ENCODE measurements around the gene FBXO42. TPM values are rescaled to one million over a fixed set of nuclear protein-coding genes. Genes with fewer than 3 reads are reported as not detected.

FBXO42 gene
- total RNA-seq, 2 experiments from 2014 or later = 19.7 to 23.4 TPM

- POLR2A ChIA-PET = interaction anchor here (1.3 to 1.4 kb wide), 2 partner anchors 13 to 40 kb away, joined by 3 read pairs; no protein-coding TSS in a partner anchor
- no peaks in the 10 kb centered on the region for H3K36me3 Mint-ChIP-seq (ENCODE audit: low read depth)
- DNase-seq (peak; percentile 68), ATAC-seq (no peak)
- H3K4me3 Mint-ChIP-seq = peak overlapping the region; percentile 20
- H3K9me3 Mint-ChIP-seq (ENCODE audit: insufficient read depth) = no peaks in the 10 kb centered on the region
- CTCF ChIA-PET = interaction anchor here (1.1 to 4.5 kb wide), 4 partner anchors 25 to 159 kb away, joined by 4 to 18 read pairs (median 11); no protein-coding TSS in a partner anchor
- peaks cover 11% of the 10 kb centered on the region for H3K4me1 Mint-ChIP-seq (ENCODE audit: low read depth)
- H3K27ac Mint-ChIP-seq = no peak overlapping the region
- H3K27me3 Mint-ChIP-seq (ENCODE audit: low read depth) = no peaks in the 10 kb centered on the region
Measured at GRCh38 chr1:16204634-16205333, 147.5 kb downstream of the FBXO42 start.

GRCh38 chr1:16204216-16204615, 148.1 kb downstream of the FBXO42 start:
- ATAC-seq (no peak), DNase-seq (no peak)
- H3K36me3 Mint-ChIP-seq (ENCODE audit: low read depth) = no peaks in the 10 kb centered on the region
- no peak overlapping the region for H3K27ac Mint-ChIP-seq
- ChIA-PET CTCF (interaction anchor here (0.8 to 4.5 kb wide), 5 partner anchors 13 to 159 kb away, joined by 3 to 18 read pairs (median 7); no protein-coding TSS in a partner anchor), POLR2A (interaction anchor here (1.3 to 1.4 kb wide), 2 partner anchors 13 to 40 kb away, joined by 3 read pairs; no protein-coding TSS in a partner anchor)
- H3K4me3 Mint-ChIP-seq = no peak overlapping the region
- no peaks in the 10 kb centered on the region for H3K9me3 Mint-ChIP-seq (ENCODE audit: insufficient read depth)
- H3K4me1 Mint-ChIP-seq (ENCODE audit: low read depth) = peaks cover 14% of the 10 kb centered on the region
- H3K27me3 Mint-ChIP-seq (ENCODE audit: low read depth) = no peaks in the 10 kb centered on the region

- no peaks in the 10 kb centered on the region for H3K27me3 Mint-ChIP-seq (ENCODE audit: low read depth)
- no peak overlapping the region for H3K4me3 Mint-ChIP-seq
- H3K4me1 Mint-ChIP-seq (ENCODE audit: low read depth) = peaks cover 20% of the 10 kb centered on the region
- POLR2A ChIA-PET = interaction anchor here (1.4 kb wide), 1 partner anchor 14 kb away, joined by 3 read pairs; no protein-coding TSS in a partner anchor
- DNase-seq (no peak), ATAC-seq (no peak)
- no peaks in the 10 kb centered on the region for H3K9me3 Mint-ChIP-seq (ENCODE audit: insufficient read depth)
- peaks cover 3% of the 10 kb centered on the region for H3K36me3 Mint-ChIP-seq (ENCODE audit: low read depth)
- CTCF ChIA-PET = interaction anchor here (0.8 to 4.5 kb wide), 5 partner anchors 13 to 160 kb away, joined by 3 to 18 read pairs (median 7); no protein-coding TSS in a partner anchor
- no peak overlapping the region for H3K27ac Mint-ChIP-seq
Measured at GRCh38 chr1:16203550-16203949, 148.7 kb downstream of the FBXO42 start.

GRCh38 chr1:16202281-16203210, 149.7 kb downstream of the FBXO42 start:
- Mint-ChIP-seq H3K4me3 (no peak overlapping the region), H3K27ac (no peak overlapping the region), H3K27me3 (ENCODE audit: low read depth) (no peaks in the 10 kb centered on the region), H3K9me3 (ENCODE audit: insufficient read depth) (no peaks in the 10 kb centered on the region), H3K36me3 (ENCODE audit: low read depth) (peaks cover 3% of the 10 kb centered on the region), H3K4me1 (ENCODE audit: low read depth) (peaks cover 20% of the 10 kb centered on the region)
- DNase-seq (no peak), ATAC-seq (no peak)
- ChIA-PET POLR2A (interaction anchor here (0.7 to 1.2 kb wide), 2 partner anchors 15 to 164 kb away, joined by 3 to 4 read pairs; no protein-coding TSS in a partner anchor), CTCF (interaction anchor here (0.6 to 4.5 kb wide), 4 partner anchors 12 to 161 kb away, joined by 3 to 18 read pairs (median 9); no protein-coding TSS in a partner anchor)

- Mint-ChIP-seq H3K27me3 (ENCODE audit: low read depth) (no peaks in the 10 kb centered on the region), H3K36me3 (ENCODE audit: low read depth) (peaks cover 3% of the 10 kb centered on the region), H3K4me1 (ENCODE audit: low read depth) (peaks cover 10% of the 10 kb centered on the region), H3K9me3 (ENCODE audit: insufficient read depth) (no peaks in the 10 kb centered on the region), H3K27ac (no peak overlapping the region), H3K4me3 (no peak overlapping the region)
- ATAC-seq (no peak), DNase-seq (no peak)
- ChIA-PET POLR2A (no interaction called here), CTCF (interaction anchor here (2.0 to 2.8 kb wide), 3 partner anchors 18 to 121 kb away, joined by 4 to 12 read pairs (median 5); no protein-coding TSS in a partner anchor)
Measured at GRCh38 chr1:16199700-16200099, 152.6 kb downstream of the FBXO42 start.

- ChIA-PET CTCF (interaction anchor here (2.0 to 2.8 kb wide), 3 partner anchors 18 to 121 kb away, joined by 4 to 12 read pairs (median 5); no protein-coding TSS in a partner anchor), POLR2A (interaction anchor here (0.6 kb wide), 1 partner anchor 168 kb away, joined by 3 read pairs; the partner anchor contains the start of gene SZRD1)
- Mint-ChIP-seq H3K4me1 (ENCODE audit: low read depth) (peaks cover 9% of the 10 kb centered on the region), H3K27ac (peak overlapping the region; percentile 24), H3K36me3 (ENCODE audit: low read depth) (peaks cover 3% of the 10 kb centered on the region), H3K27me3 (ENCODE audit: low read depth) (no peaks in the 10 kb centered on the region), H3K4me3 (no peak overlapping the region), H3K9me3 (ENCODE audit: insufficient read depth) (no peaks in the 10 kb centered on the region)
- DNase-seq (no peak), ATAC-seq (no peak)
Measured at GRCh38 chr1:16199157-16199501, 153.2 kb downstream of the FBXO42 start.

GRCh38 chr1:16198444-16199156, 153.7 kb downstream of the FBXO42 start:
- Mint-ChIP-seq H3K4me1 (ENCODE audit: low read depth) (peaks cover 9% of the 10 kb centered on the region), H3K4me3 (no peak overlapping the region), H3K27me3 (ENCODE audit: low read depth) (no peaks in the 10 kb centered on the region), H3K9me3 (ENCODE audit: insufficient read depth) (no peaks in the 10 kb centered on the region), H3K36me3 (ENCODE audit: low read depth) (peaks cover 3% of the 10 kb centered on the region), H3K27ac (peak overlapping the region; percentile 24)
- ATAC-seq (no peak), DNase-seq (no peak)
- POLR2A ChIA-PET = interaction anchor here (0.6 kb wide), 1 partner anchor 169 kb away, joined by 3 read pairs; the partner anchor contains the start of gene SZRD1
- CTCF ChIA-PET = interaction anchor here (1.1 to 2.8 kb wide), 3 partner anchors 116 to 189 kb away, joined by 3 to 12 read pairs (median 5); no protein-coding TSS in a partner anchor

DNA sequence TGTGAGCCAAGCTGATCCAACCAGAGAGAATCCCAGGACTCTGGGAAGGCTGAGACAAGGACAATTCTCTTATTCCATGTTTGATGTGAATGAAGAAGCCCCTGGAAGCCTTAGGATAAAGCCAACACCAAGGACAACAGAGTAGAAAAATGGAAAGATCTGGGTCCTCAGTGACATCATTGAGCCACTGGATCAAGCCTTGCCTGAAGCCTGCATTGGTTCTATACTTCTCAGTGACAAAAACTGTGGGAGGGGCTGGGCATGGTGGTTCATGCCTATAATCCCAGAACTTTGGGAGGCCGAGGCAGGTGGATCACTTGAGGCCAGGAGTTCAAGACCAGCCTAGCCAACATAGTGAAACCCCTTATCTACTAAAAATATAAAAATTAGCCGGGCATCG, 155.4 kb downstream of the FBXO42 start:
- no peaks in the 10 kb centered on the region for H3K9me3 Mint-ChIP-seq (ENCODE audit: insufficient read depth)
- no peak overlapping the region for H3K27ac Mint-ChIP-seq
- no peaks in the 10 kb centered on the region for H3K27me3 Mint-ChIP-seq (ENCODE audit: low read depth)
- ChIA-PET CTCF (no interaction called here), POLR2A (interaction anchor here (0.7 kb wide), 1 partner anchor 19 kb away, joined by 3 read pairs; no protein-coding TSS in a partner anchor)
- DNase-seq (no peak), ATAC-seq (no peak)
- H3K4me1 Mint-ChIP-seq (ENCODE audit: low read depth) = peaks cover 9% of the 10 kb centered on the region
- no peak overlapping the region for H3K4me3 Mint-ChIP-seq
- peaks cover 3% of the 10 kb centered on the region for H3K36me3 Mint-ChIP-seq (ENCODE audit: low read depth)

Other genes with a start within 250 kb of the FBXO42 start
- gene EPHA2, start 196.4 kb downstream of the FBXO42 start, total RNA-seq = not detected
- 10 to 100 TPM; 11.4 to 11.9 TPM for gene ARHGEF19, start 139.8 kb downstream of the FBXO42 start, total RNA-seq
- 1 to 10 TPM; 5.1 to 6.1 TPM for gene CPLANE2, start 115.3 kb downstream of the FBXO42 start, total RNA-seq
- gene SZRD1, start 14.8 kb upstream of the FBXO42 start, total RNA-seq = 100 to 1,000 TPM; 171 to 176 TPM
- not detected for gene SPATA21, start 84.9 kb upstream of the FBXO42 start, total RNA-seq
- 10 to 100 TPM; 93.8 to 94.3 TPM for gene NECAP2, start 88.2 kb upstream of the FBXO42 start, total RNA-seq
- 1,000 to 10,000 TPM; 1,730 to 2,232 TPM for gene RNU1-1, start 161.8 kb upstream of the FBXO42 start, total RNA-seq

Data from activated CD8-positive, alpha-beta T cell treated with anti-CD3 and anti-CD28 coated beads, Interleukin-2, amount 10 ng/mL, durations not matched to agents 7 days and 5 days (primary cell).